Measurements from ENCODE around the gene STK32B. TPM values are rescaled to one million over a fixed set of nuclear protein-coding genes. Genes with fewer than 3 reads are reported as not detected.

Gene STK32B
- total RNA-seq, 1 donor from 2014 or later, result 3.5 TPM

DNA sequence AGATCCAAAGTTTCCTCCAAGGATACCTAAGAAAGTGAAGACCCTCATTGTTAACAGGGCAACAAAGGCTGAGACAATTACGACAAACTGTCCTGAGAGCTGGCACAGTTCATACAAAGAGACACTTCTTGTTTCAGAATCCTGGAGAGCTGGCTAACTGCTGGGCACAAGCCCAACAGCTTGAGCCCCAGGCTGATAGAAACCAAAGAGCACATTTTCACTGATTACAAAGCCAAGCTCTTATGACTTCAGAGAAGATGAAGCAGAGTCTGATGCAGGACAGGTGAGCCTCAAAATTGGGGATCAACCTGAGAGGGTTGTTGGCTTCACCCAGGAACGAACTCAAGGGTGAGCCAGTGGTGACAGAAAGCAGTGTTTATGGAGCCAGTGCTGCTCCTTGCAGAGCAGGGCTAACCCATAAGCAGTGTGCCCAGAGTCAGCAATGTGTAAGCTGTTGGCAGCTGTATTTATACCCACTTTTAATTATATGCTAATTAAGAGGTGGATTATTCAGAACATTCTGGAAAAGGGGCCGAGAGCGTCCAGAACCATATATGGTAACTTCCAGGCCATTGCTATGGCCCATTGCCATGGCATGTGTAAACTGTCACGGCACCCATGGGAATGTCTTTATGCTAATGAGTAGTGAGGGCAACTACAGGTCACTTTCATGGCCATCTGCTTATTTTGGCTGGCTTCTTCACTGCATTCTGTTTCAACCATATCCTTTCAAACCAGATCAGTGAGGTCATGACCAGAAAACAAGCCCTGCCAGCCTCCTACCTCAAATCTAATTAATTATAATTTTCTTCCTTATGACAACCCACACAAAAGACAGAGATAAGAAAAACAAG is 473.4 kb downstream of the STK32B start:
- DNase-seq (ENCODE audit: low read depth, low spot score), result no peak
- TF ChIP-seq, protein P1, sequence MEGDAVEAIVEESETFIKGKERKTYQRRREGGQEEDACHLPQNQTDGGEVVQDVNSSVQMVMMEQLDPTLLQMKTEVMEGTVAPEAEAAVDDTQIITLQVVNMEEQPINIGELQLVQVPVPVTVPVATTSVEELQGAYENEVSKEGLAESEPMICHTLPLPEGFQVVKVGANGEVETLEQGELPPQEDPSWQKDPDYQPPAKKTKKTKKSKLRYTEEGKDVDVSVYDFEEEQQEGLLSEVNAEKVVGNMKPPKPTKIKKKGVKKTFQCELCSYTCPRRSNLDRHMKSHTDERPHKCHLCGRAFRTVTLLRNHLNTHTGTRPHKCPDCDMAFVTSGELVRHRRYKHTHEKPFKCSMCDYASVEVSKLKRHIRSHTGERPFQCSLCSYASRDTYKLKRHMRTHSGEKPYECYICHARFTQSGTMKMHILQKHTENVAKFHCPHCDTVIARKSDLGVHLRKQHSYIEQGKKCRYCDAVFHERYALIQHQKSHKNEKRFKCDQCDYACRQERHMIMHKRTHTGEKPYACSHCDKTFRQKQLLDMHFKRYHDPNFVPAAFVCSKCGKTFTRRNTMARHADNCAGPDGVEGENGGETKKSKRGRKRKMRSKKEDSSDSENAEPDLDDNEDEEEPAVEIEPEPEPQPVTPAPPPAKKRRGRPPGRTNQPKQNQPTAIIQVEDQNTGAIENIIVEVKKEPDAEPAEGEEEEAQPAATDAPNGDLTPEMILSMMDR (conservative IDR thresholded peaks at IDR 0.05), result no peak
- Mint-ChIP-seq H3K27ac (ENCODE audit: unreplicated experiment) (no peak overlapping the region), H3K27me3 (ENCODE audit: low read depth) (no peaks in the 10 kb centered on the region), H3K4me3 (peak overlapping the region; percentile 18), H3K36me3 (ENCODE audit: low read depth) (peaks cover 12% of the 10 kb centered on the region), H3K9me3 (peaks cover 8% of the 10 kb centered on the region), H3K4me1 (peaks cover 27% of the 10 kb centered on the region)

DNA sequence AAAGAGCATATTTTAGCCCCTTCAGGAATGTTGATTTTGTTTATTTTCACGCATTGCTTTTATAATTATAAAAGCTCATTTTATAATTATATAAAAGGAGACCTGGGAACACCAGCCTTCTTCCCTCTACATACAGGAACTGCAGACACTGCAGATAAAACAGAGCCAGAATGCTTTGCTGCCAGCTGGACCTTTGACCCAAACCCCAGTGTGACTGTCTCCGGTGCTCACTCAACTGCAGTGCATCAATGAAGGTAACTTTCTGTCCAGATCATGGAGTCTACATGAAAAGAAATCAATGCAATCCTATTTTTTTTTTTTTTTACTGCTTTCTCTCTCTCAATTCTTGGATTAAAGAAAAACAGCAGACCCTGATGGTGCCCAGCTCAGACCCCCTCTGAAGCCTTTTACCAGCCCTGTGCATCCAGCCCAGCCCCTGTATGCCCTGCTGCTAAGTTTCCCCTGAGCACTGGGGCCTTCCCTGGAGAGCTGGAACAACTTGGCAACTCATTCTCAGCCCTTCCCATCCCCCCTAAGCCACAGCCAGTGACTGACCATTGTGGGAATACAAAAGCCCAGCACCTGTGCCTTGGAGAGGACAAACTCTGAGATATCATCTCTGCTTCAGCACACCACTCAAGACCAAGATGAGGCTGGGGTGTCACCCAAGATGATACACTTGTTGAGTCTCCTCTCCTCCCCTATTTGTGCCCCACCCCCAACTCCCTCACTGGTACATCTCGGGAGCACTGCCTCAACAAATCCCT is 475.0 kb downstream of the STK32B start:
- no peak for DNase-seq (ENCODE audit: low read depth, low spot score)

DNA sequence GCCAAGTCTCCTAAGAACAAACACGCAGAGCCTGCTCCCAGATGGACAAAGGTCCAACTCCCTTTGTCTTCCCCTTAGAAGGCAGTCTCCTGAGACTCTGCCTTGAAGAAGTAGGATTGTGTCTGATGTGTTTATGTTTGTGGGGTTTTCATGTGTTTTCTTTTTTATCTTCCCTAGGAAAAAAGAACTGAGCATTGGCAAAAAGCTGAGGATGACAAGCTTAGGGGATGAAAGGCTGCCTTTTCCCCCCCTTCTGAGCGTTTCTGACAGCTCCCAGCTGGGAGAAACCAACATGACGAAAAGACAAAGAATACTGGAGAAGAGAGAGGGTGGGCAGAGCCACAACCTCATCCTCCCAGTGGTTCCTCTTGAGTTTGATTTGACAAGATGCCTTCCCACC is 475.9 kb downstream of the STK32B start:
- H3K27me3 Mint-ChIP-seq (ENCODE audit: low read depth), result no peaks in the 10 kb centered on the region
- H3K4me1 Mint-ChIP-seq, result peaks cover 27% of the 10 kb centered on the region
- TF ChIP-seq, protein P1 (conservative IDR thresholded peaks at IDR 0.05), result no peak
- no peak overlapping the region for H3K4me3 Mint-ChIP-seq
- peak overlapping the region; percentile 40 for H3K27ac Mint-ChIP-seq (ENCODE audit: unreplicated experiment)
- no peak for DNase-seq (ENCODE audit: low read depth, low spot score)
- H3K36me3 Mint-ChIP-seq (ENCODE audit: low read depth), result peaks cover 4% of the 10 kb centered on the region
- H3K9me3 Mint-ChIP-seq, result no peaks in the 10 kb centered on the region

More for the DNA sequence above, 475.0 kb downstream of the STK32B start:
- TF ChIP-seq, protein P1 (conservative IDR thresholded peaks at IDR 0.05), result no peak
- no peak overlapping the region for H3K27ac Mint-ChIP-seq (ENCODE audit: unreplicated experiment)
- peaks cover 4% of the 10 kb centered on the region for H3K36me3 Mint-ChIP-seq (ENCODE audit: low read depth)
- H3K4me3 Mint-ChIP-seq, result no peak overlapping the region
- H3K4me1 Mint-ChIP-seq, result peaks cover 27% of the 10 kb centered on the region
- no peaks in the 10 kb centered on the region for H3K27me3 Mint-ChIP-seq (ENCODE audit: low read depth)
- H3K9me3 Mint-ChIP-seq, result no peaks in the 10 kb centered on the region

DNA sequence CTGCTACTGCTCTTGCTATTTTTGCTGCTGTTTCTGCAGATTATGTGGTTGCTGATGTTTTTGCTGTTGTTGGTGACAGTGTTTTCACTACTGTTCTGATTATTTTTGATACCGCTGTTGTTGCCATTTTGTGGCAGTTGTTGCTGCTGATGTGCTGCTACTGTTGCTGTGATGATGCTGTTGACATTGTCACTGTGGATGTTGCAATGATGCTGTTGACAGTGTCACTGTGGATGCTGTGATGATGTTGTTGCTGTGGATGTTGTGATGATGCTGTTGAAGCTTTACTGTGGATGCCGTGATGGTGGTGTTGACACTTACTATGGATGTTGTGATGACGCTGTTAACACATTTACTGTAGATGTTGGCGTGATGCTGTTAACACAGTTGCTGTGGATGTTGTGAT is 476.8 kb downstream of the STK32B start:
- Mint-ChIP-seq H3K4me1 (peaks cover 27% of the 10 kb centered on the region), H3K9me3 (no peaks in the 10 kb centered on the region), H3K4me3 (no peak overlapping the region), H3K36me3 (ENCODE audit: low read depth) (peaks cover 4% of the 10 kb centered on the region), H3K27ac (ENCODE audit: unreplicated experiment) (no peak overlapping the region), H3K27me3 (ENCODE audit: low read depth) (no peaks in the 10 kb centered on the region)
- no peak for DNase-seq (ENCODE audit: low read depth, low spot score)
- TF ChIP-seq, protein P1 (conservative IDR thresholded peaks at IDR 0.05), result no peak

DNA sequence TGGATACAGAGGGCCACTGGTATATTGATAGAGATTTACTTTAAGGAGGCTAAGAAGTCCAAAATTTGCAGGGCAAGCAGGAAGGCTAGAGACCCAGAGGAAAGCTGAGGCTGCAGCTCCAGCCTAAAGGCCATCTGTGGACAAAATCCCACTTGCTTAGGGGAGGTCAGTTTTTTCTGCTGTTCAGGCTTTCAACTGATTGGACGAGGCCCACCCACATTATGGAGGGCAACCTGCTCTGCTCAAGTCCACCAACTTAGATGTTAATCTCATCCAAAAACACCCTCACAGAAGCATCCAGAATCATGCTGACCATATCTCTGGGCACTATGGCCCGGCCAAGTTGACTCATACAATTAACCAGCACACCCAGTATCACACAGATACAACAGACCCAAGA is 480.8 kb downstream of the STK32B start:
- no peak overlapping the region for H3K27ac Mint-ChIP-seq (ENCODE audit: unreplicated experiment)
- H3K4me3 Mint-ChIP-seq, result no peak overlapping the region
- no peaks in the 10 kb centered on the region for H3K27me3 Mint-ChIP-seq (ENCODE audit: low read depth)
- no peaks in the 10 kb centered on the region for H3K9me3 Mint-ChIP-seq
- DNase-seq (ENCODE audit: low read depth, low spot score), result no peak
- TF ChIP-seq, protein P1 (conservative IDR thresholded peaks at IDR 0.05), result no peak
- H3K4me1 Mint-ChIP-seq, result peaks cover 11% of the 10 kb centered on the region
- peaks cover 4% of the 10 kb centered on the region for H3K36me3 Mint-ChIP-seq (ENCODE audit: low read depth)

All from neural crest cell (in vitro differentiated cells).